ENCODE measurements around the gene INSC.

GRCh38 chr11:15073361-15074205 is 41.1 kb upstream of the INSC start, which contains the start of gene CALCB:
- TF ChIP-seq CREB5 (CRISPR knock-in tag; IDR thresholded peaks at IDR 0.05; ENCODE audit: low read depth) (no peak), ZNF8 (CRISPR knock-in tag; IDR thresholded peaks at IDR 0.05) (no peak), ZFP30 (CRISPR knock-in tag; IDR thresholded peaks at IDR 0.05) (no peak), ARNTL (CRISPR knock-in tag; IDR thresholded peaks at IDR 0.05; ENCODE audit: borderline replicate concordance, low read depth) (no peak)
